Liver (tissue), 9 donors: Measurements from ENCODE around the gene PAK4. TPM values are rescaled to one million over a fixed set of nuclear protein-coding genes. Genes with fewer than 3 reads are reported as not detected.
A peak's percentile ranks its signal among the peaks of the same experiment; 100 is the strongest.

Experiments
- DNase-seq: peaks from one replicate; pipeline ENCODE4 v3.0.0-alpha.2; 2017; ENCODE audit warnings: low spot score
- H3K27ac ChIP-seq, 2 donors: one replicate each; pipeline ENCODE4 v1.7.0; 2013; ENCODE audit warnings: inconsistent platforms in 2 of 2, low read length in 2 of 2, control low read depth in 1 of 2, low read depth in 1 of 2, mild to moderate bottlenecking in 1 of 2
- H3K27me3 ChIP-seq, 4 donors: one replicate each; pipeline versions ENCODE4 v1.6.1 to v1.7.0; 2013; ENCODE audit warnings: low read length in 3 of 4, inconsistent platforms in 1 of 4, mild to moderate bottlenecking in 1 of 4, moderate library complexity in 1 of 4; ENCODE audit not compliant: control insufficient read depth in 4 of 4, insufficient read depth in 4 of 4
- H3K36me3 ChIP-seq, 4 donors: one replicate each; pipeline versions ENCODE4 v1.6.1 to v1.7.0; 2013; ENCODE audit warnings: low read length in 3 of 4, mild to moderate bottlenecking in 3 of 4, low read depth in 1 of 4, moderate library complexity in 1 of 4; ENCODE audit not compliant: control insufficient read depth in 4 of 4, insufficient read depth in 3 of 4
- H3K4me1 ChIP-seq, 4 donors: one replicate each; pipeline versions ENCODE4 v1.6.1 to v1.7.0; 2013; ENCODE audit warnings: low read length in 3 of 4, mild to moderate bottlenecking in 3 of 4, moderate library complexity in 1 of 4; ENCODE audit not compliant: control insufficient read depth in 4 of 4, insufficient read depth in 4 of 4
- H3K4me3 ChIP-seq, 3 donors: one replicate each; pipeline versions ENCODE4 v1.6.1 to v1.7.0; 2013; ENCODE audit warnings: low read length in 3 of 3, control low read depth in 1 of 3, low read depth in 1 of 3, mild to moderate bottlenecking in 1 of 3
- H3K9ac ChIP-seq, 2 donors: one replicate each; pipeline ENCODE4 v1.7.0; 2013; ENCODE audit warnings: low read length in 2 of 2, mild to moderate bottlenecking in 2 of 2, moderate library complexity in 2 of 2, control low read depth in 1 of 2, low read depth in 1 of 2
- H3K9me3 ChIP-seq, 4 donors: one replicate each; pipeline versions ENCODE4 v1.6.1 to v1.7.0; 2013; ENCODE audit warnings: low read length in 3 of 4; ENCODE audit not compliant: control insufficient read depth in 4 of 4
- ATF3 ChIP-seq: IDR thresholded peaks from 2 replicates; pipeline ENCODE4 v1.6.1; 2016; ENCODE audit warnings: antibody characterized with exemption
- CTCF ChIP-seq: fragments of 150-350 bp; IDR thresholded peaks from 2 replicates; pipeline ENCODE4 v1.5.1; 2017; ENCODE audit warnings: improper control_type of control experiment, low read depth, low read length; ENCODE audit not compliant: missing input control
- EGR1 ChIP-seq, 2 donors: IDR thresholded peaks; 2 replicates each; pipeline ENCODE4 v1.6.1; 2016 to 2018; ENCODE audit warnings: antibody characterized with exemption in 2 of 2, low read depth in 2 of 2
- FOXA1 ChIP-seq: IDR thresholded peaks from 2 replicates; pipeline ENCODE4 v1.6.1; 2016; ENCODE audit warnings: antibody characterized with exemption
- FOXA2 ChIP-seq: IDR thresholded peaks from 2 replicates; pipeline ENCODE4 v1.6.1; 2016; ENCODE audit warnings: antibody characterized with exemption
- GABPA ChIP-seq, 2 donors: IDR thresholded peaks in 1 of 2; conservative IDR thresholded peaks in 1 of 2; 2 replicates each; pipeline ENCODE4 v1.6.1; 2016; ENCODE audit warnings: antibody characterized with exemption in 2 of 2, mild to moderate bottlenecking in 1 of 2, moderate library complexity in 1 of 2
- HNF4A ChIP-seq, 2 donors: conservative IDR thresholded peaks; 2 replicates each; pipeline ENCODE4 v1.6.1; 2016; ENCODE audit warnings: antibody characterized with exemption in 2 of 2, mild to moderate bottlenecking in 2 of 2
- HNF4G ChIP-seq: IDR thresholded peaks from 2 replicates; pipeline ENCODE4 v1.6.1; 2016; ENCODE audit warnings: antibody characterized with exemption
- JUND ChIP-seq, 2 donors: IDR thresholded peaks; 2 replicates each; pipeline ENCODE4 v1.6.1; 2016; ENCODE audit warnings: antibody characterized with exemption in 2 of 2
- MAX ChIP-seq: IDR thresholded peaks from 2 replicates; pipeline ENCODE4 v1.6.1; 2016; ENCODE audit warnings: antibody characterized with exemption
- NR2F2 ChIP-seq: IDR thresholded peaks from 2 replicates; pipeline ENCODE4 v1.6.1; 2016; ENCODE audit warnings: antibody characterized with exemption
- RAD21 ChIP-seq, 2 donors: IDR thresholded peaks; 2 replicates each; pipeline ENCODE4 v1.6.1; 2016; ENCODE audit warnings: antibody characterized with exemption in 2 of 2, mild to moderate bottlenecking in 2 of 2
- REST ChIP-seq: IDR thresholded peaks from 2 replicates; pipeline ENCODE4 v1.6.1; 2016; ENCODE audit warnings: antibody characterized with exemption, mild to moderate bottlenecking
- RXRA ChIP-seq, 2 donors: IDR thresholded peaks; 2 replicates each; pipeline ENCODE4 v1.6.1; 2017 to 2018; ENCODE audit warnings: antibody characterized with exemption in 2 of 2, mild to moderate bottlenecking in 1 of 2
- SP1 ChIP-seq: IDR thresholded peaks from 2 replicates; pipeline ENCODE4 v1.6.1; 2018; ENCODE audit warnings: antibody characterized with exemption, mild to moderate bottlenecking
- TAF1 ChIP-seq: conservative IDR thresholded peaks from 2 replicates; pipeline ENCODE4 v1.6.1; 2016; ENCODE audit warnings: antibody characterized with exemption, mild to moderate bottlenecking
- YY1 ChIP-seq: IDR thresholded peaks from 2 replicates; pipeline ENCODE4 v1.6.1; 2016; ENCODE audit warnings: antibody characterized with exemption, mild to moderate bottlenecking
- ZBTB33 ChIP-seq: IDR thresholded peaks from 2 replicates; pipeline ENCODE4 v1.6.1; 2016; ENCODE audit warnings: antibody characterized with exemption
- WGBS: extraction: QIAGEN DNeasy Blood & Tissue Kit; methylation state at CpG from one replicate; pipeline ENCODE4 v1.1.7; 2013; 5-methylcytosine and 5-hydroxymethylcytosine counted together
- polyA plus RNA-seq, 2 donors: library from polyadenylated mRNA; stranded (reverse) in 1 of 2; unstranded in 1 of 2; fragments of 200-250 nt in 1 of 2; fragments of >200 nt in 1 of 2; fragmentation: Nextera tagmentation in 1 of 2; extraction: Ambion mirVana in 1 of 2; gene quantifications; one replicate each; pipeline versions ENCODE4 v1.2.1 to v1.2.3, GENCODE V29; 2013 to 2015
- total RNA-seq, 2 donors: library from RNA; depleted of rRNA; stranded (reverse); fragments of >200 nt; gene quantifications; one replicate each; pipeline ENCODE4 v1.2.3, GENCODE V29; 2014
- donor health status: healthy.
- donor health status: healthy.
- donor health status: healthy.
- donor health status: healthy.
- donor health status: healthy.

Gene PAK4
- total RNA-seq (1 to 10 TPM; 5.4 to 9.5 TPM), polyA plus RNA-seq (10 to 100 TPM in 1 of 2 donors, 1 to 10 TPM in 1; 6.0 to 16.6 TPM)

GRCh38 chr19:39125554-39126311 lies at the start of gene PAK4:
Gene PAK4, plus strand, starts transcription at chr19:39125786. Its CDS starts 43,768 bp downstream, at chr19:39169554.
- H3K27me3 ChIP-seq: no peaks in the 10 kb centered on the region
- TF ChIP-seq SP1 (peak; percentile 84), REST (no peak), EGR1 (IDR thresholded peaks at IDR 0.05; ENCODE audit: low read depth in 2 of 2) (peak; percentile 98 to 99), MAX (no peak), HNF4G (no peak), GABPA (IDR thresholded peaks at IDR 0.05 in 1 of 2, conservative IDR thresholded peaks at IDR 0.05 in 1 of 2) (peak in 1 of 2 donors; percentile 60), FOXA2 (no peak), RXRA (IDR thresholded peaks at IDR 0.05) (peak; percentile 44 to 52), ATF3 (no peak), HNF4A (conservative IDR thresholded peaks at IDR 0.05) (peak; percentile 52 to 70), YY1 (peak; percentile 98), CTCF (no peak), NR2F2 (peak; percentile 83), RAD21 (IDR thresholded peaks at IDR 0.05) (peak in 1 of 2 donors; percentile 23), JUND (IDR thresholded peaks at IDR 0.05) (peak in 1 of 2 donors; percentile 26), TAF1 (no peak), ZBTB33 (no peak), FOXA1 (no peak)
- peaks cover 7 to 48% (median 37%) of the 10 kb centered on the region in 4 donors for H3K4me1 ChIP-seq
- DNase-seq: peak; percentile 98
- under 1% methylated on average over 64 of the region's 64 CpGs for WGBS
- peak within 1 kb of the TSS; percentile 52 to 77 for H3K9ac ChIP-seq
- no peaks in the 10 kb centered on the region for H3K36me3 ChIP-seq
- H3K27ac ChIP-seq: peak within 1 kb of the TSS; percentile 94 to 96
- peak within 1 kb of the TSS; percentile 71 to 89 (median 72) for H3K4me3 ChIP-seq
- H3K9me3 ChIP-seq: no peaks in the 10 kb centered on the region
